IPS DF 4.7 (cell line): Measurements from ENCODE around the gene DES.

Experiments used
- DNase-seq: peaks from one replicate; pipeline ENCODE4 v3.0.0-alpha.2; 2013; ENCODE audit warnings: low spot score; ENCODE audit errors: extremely low read depth

Gene DES

GRCh38 chr2:219438453-219438852, 20.3 kb downstream of the DES start:
- no peak for DNase-seq

- DNase-seq = no peak
These were observed 21.3 kb downstream of the DES start for GRCh38 chr2:219439506-219439905.

GRCh38 chr2:219440388-219441256, 22.4 kb downstream of the DES start:
- no peak for DNase-seq

GRCh38 chr2:219441451-219442255, 23.5 kb downstream of the DES start:
- DNase-seq = no peak

GRCh38 chr2:219442256-219443015, 24.3 kb downstream of the DES start:
- DNase-seq = no peak

GRCh38 chr2:219443016-219443696, 25.0 kb downstream of the DES start:
- DNase-seq = no peak

GRCh38 chr2:219443697-219444023, 25.5 kb downstream of the DES start:
- no peak for DNase-seq

GRCh38 chr2:219444566-219445091, 26.5 kb downstream of the DES start:
- DNase-seq = no peak

GRCh38 chr2:219445220-219445640, 27.1 kb downstream of the DES start:
- no peak for DNase-seq

GRCh38 chr2:219446101-219446504, 27.9 kb downstream of the DES start:
- no peak for DNase-seq

- DNase-seq = no peak
These were observed 28.5 kb downstream of the DES start for GRCh38 chr2:219446689-219447088.

- DNase-seq = no peak
These were observed 29.3 kb downstream of the DES start for GRCh38 chr2:219447242-219448098.

- DNase-seq = no peak
These were observed 30.1 kb downstream of the DES start for GRCh38 chr2:219448099-219448775.

- no peak for DNase-seq
These were observed 30.7 kb downstream of the DES start for GRCh38 chr2:219448776-219449341.

- no peak for DNase-seq
These were observed 31.4 kb downstream of the DES start for GRCh38 chr2:219449609-219450008.

- DNase-seq = no peak
These were observed 33.6 kb downstream of the DES start for GRCh38 chr2:219451661-219452360.

- DNase-seq = no peak
These were observed 34.5 kb downstream of the DES start for GRCh38 chr2:219452361-219453317.
